B cell (primary cell): Measurements from ENCODE around the gene PARD3B.

Source experiments
- EZH2 ChIP-seq: IDR thresholded peaks from 2 replicates; pipeline ENCODE4 v1.6.1; 2012; ENCODE audit warnings: borderline replicate concordance, low read depth, mild to moderate bottlenecking, moderate library complexity, low read length; ENCODE audit not compliant: insufficient read depth, poor library complexity, severe bottlenecking
- TF ChIP-seq, protein P1 (sequence below): fragments of 200-600 bp; IDR thresholded peaks from one replicate; pipeline ENCODE4 v1.8.0; 2022; ENCODE audit warnings: antibody characterized with exemption, mild to moderate bottlenecking

DNA sequence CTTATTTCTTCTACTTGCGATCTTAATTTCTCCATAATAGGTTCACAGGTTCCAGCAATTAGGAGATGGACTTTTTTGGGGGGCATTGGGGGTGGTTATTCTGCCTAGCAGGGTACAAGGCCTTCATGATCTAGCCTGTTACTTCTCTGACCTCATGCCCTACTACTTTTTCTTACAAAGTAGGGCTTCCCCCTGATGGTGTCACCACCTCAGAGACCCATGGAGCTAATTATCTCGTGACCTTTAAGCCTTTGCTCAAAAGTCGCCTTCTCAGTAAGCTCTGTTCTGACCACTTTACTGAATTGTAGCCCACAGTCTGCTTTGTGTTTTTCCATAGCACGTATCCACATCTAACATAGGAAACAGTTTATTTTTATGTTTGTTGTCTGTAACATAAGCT lies 458.0 kb downstream of the PARD3B start:
- TF ChIP-seq, protein P1, sequence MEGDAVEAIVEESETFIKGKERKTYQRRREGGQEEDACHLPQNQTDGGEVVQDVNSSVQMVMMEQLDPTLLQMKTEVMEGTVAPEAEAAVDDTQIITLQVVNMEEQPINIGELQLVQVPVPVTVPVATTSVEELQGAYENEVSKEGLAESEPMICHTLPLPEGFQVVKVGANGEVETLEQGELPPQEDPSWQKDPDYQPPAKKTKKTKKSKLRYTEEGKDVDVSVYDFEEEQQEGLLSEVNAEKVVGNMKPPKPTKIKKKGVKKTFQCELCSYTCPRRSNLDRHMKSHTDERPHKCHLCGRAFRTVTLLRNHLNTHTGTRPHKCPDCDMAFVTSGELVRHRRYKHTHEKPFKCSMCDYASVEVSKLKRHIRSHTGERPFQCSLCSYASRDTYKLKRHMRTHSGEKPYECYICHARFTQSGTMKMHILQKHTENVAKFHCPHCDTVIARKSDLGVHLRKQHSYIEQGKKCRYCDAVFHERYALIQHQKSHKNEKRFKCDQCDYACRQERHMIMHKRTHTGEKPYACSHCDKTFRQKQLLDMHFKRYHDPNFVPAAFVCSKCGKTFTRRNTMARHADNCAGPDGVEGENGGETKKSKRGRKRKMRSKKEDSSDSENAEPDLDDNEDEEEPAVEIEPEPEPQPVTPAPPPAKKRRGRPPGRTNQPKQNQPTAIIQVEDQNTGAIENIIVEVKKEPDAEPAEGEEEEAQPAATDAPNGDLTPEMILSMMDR, result no peak
- TF ChIP-seq EZH2, result no peak
